Muscle of leg (tissue), 11 donors: Measurements from ENCODE around the gene ACBD6. TPM values are rescaled to one million over a fixed set of nuclear protein-coding genes. Genes with fewer than 3 reads are reported as not detected.
A peak's percentile ranks its signal among the peaks of the same experiment; 100 is the strongest.

ENCODE experiments used
- DNase-seq: peaks from one replicate; pipeline ENCODE4 v3.0.0; 2013
- H3K27ac ChIP-seq: one replicate; pipeline ENCODE4 v1.5.1; 2013; ENCODE audit warnings: mild to moderate bottlenecking, low read length, control low read depth
- H3K27me3 ChIP-seq: one replicate; pipeline ENCODE4 v1.6.1; 2013; ENCODE audit warnings: low read length; ENCODE audit not compliant: control insufficient read depth, insufficient read depth
- H3K36me3 ChIP-seq: one replicate; pipeline ENCODE4 v1.6.1; 2013; ENCODE audit warnings: low read length; ENCODE audit not compliant: control insufficient read depth, insufficient read depth
- H3K4me1 ChIP-seq: one replicate; pipeline ENCODE4 v1.6.1; 2013; ENCODE audit warnings: low read length; ENCODE audit not compliant: control insufficient read depth, insufficient read depth
- H3K4me3 ChIP-seq: one replicate; pipeline ENCODE4 v1.5.1; 2013; ENCODE audit warnings: low read length, control low read depth
- H3K9me3 ChIP-seq: replicated peaks from 2 replicates; pipeline ENCODE4 v1.6.1; 2013; ENCODE audit warnings: low read depth, low read length; ENCODE audit not compliant: control insufficient read depth
- whole genome bisulfite sequencing: methylation state at CpG from one replicate; pipeline ENCODE4 v1.1.5; 2013; ENCODE audit warnings: missing lambda C conversion rate; ENCODE audit not compliant: insufficient coverage; 5-methylcytosine and 5-hydroxymethylcytosine counted together
- polyA plus RNA-seq, 8 donors: library from polyadenylated mRNA; unstranded; fragments of 120-200 nt; gene quantifications; one replicate each; pipeline versions ENCODE4 v1.2.1 to v1.2.3, GENCODE V29; 2013; ENCODE audit warnings: inconsistent platforms in 1 of 8, low replicate concordance in 1 of 8; ENCODE audit not compliant: insufficient read length in 8 of 8, insufficient read depth in 1 of 8
- total RNA-seq: library from RNA; stranded (reverse); fragments of 120-200 nt; gene quantifications from one replicate; pipeline ENCODE4 v1.2.4, GENCODE V29; 2013

ACBD6 gene
- total and polyA plus RNA-seq, 9 donors = 43.8 to 53.6 (median 50.0) TPM

DNA sequence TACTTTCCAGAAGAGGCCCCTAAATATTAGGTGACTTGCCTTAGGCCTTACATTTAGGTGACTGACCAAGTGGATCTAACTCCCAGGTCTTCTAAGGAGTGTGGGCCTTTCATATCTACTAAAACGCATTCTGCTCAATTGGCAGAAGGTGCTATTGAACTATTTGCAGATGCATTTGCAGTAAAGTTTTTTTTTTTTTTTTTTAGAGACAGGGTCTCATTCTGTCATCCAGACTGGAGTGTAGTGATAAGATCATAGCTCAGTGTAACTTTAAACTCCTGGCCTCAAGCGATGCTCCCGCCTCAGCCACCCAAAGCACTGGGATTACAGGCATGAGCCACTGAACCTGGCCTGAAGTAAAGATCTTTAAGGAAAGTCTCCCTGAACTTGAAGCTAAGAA lies 13.0 kb upstream of the ACBD6 start:
- DNase-seq = no peak
- no peaks in the 10 kb centered on the region for H3K9me3 ChIP-seq
- WGBS = 44% methylated on average over 2 of the region's 3 CpGs
- no peaks in the 10 kb centered on the region for H3K27me3 ChIP-seq
- H3K4me1 ChIP-seq = no peaks in the 10 kb centered on the region
- no peaks in the 10 kb centered on the region for H3K36me3 ChIP-seq
- H3K27ac ChIP-seq = no peak overlapping the region
- H3K4me3 ChIP-seq = no peak overlapping the region

DNA sequence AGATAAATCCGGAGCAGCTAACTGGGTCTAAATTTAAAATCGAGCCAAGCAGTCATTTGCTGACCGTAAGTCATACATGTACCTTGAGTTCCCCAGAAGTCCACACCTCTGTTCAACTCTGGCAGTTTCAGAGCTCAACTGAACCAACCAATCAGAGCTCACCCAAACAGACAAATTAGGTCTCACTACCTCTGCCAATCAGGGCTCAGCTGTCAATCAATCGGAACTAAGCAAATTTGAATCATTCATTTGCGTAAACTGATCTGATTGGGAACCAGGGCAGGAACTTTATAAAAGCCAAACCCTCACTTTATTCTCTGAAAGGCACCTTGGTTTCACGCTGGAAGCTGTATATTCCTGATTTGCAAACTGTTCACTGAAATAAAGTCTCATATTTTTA lies 11.2 kb upstream of the ACBD6 start:
- H3K27ac ChIP-seq = no peak overlapping the region
- DNase-seq = no peak
- H3K4me1 ChIP-seq = no peaks in the 10 kb centered on the region
- no peak overlapping the region for H3K4me3 ChIP-seq
- no peaks in the 10 kb centered on the region for H3K9me3 ChIP-seq
- 76% methylated on average over 6 of the region's 6 CpGs for WGBS
- H3K27me3 ChIP-seq = no peaks in the 10 kb centered on the region
- no peaks in the 10 kb centered on the region for H3K36me3 ChIP-seq

DNA sequence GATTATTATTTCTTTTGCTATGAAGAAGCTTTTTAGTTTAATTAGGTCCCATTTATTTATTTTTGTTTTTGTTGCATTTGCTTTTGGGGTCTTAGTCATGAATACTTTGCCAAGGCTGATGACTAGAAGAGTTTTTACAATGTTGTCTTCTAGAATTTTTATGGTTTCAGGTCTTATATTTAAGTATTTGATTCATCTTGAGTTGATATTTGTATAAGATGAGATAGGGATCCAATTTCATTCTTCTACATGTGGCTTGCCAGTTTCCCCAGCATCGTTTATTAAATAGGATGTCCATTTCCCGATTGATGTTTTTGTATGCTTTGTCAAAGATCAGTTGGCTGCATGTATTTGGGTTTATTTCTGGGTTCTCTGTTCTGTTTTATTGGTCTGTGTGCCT lies 8.5 kb upstream of the ACBD6 start:
- no peak for DNase-seq
- Histone ChIP-seq H3K4me3 (no peak overlapping the region), H3K9me3 (no peaks in the 10 kb centered on the region), H3K27ac (no peak overlapping the region), H3K27me3 (no peaks in the 10 kb centered on the region), H3K36me3 (no peaks in the 10 kb centered on the region), H3K4me1 (no peaks in the 10 kb centered on the region)
- WGBS = no CpG with 5 or more reads among the region's 2 CpGs

DNA sequence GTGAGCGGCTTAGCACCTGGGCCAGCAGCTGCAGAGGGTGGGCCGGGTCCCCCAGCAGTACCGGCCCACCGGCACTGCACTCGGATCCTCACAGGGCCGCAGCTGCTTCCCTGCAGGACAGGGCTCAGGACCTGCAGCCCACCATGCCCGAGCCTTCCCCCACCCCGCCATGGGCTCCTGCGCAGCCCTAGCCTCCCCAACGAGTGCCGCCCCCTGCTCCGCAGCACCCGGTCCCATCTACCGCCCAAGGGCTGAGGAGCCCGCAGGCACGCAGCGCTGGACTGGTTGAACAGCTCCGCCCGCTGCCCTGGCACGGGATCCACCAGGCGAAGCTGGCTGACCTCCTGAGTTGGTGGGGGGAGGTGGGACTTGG lies 6.3 kb upstream of the ACBD6 start:
- WGBS = 94% methylated on average over 18 of the region's 21 CpGs
- DNase-seq = no peak
- Histone ChIP-seq H3K27me3 (no peaks in the 10 kb centered on the region), H3K36me3 (no peaks in the 10 kb centered on the region), H3K4me1 (no peaks in the 10 kb centered on the region), H3K9me3 (no peaks in the 10 kb centered on the region), H3K4me3 (no peak overlapping the region), H3K27ac (no peak overlapping the region)

DNA sequence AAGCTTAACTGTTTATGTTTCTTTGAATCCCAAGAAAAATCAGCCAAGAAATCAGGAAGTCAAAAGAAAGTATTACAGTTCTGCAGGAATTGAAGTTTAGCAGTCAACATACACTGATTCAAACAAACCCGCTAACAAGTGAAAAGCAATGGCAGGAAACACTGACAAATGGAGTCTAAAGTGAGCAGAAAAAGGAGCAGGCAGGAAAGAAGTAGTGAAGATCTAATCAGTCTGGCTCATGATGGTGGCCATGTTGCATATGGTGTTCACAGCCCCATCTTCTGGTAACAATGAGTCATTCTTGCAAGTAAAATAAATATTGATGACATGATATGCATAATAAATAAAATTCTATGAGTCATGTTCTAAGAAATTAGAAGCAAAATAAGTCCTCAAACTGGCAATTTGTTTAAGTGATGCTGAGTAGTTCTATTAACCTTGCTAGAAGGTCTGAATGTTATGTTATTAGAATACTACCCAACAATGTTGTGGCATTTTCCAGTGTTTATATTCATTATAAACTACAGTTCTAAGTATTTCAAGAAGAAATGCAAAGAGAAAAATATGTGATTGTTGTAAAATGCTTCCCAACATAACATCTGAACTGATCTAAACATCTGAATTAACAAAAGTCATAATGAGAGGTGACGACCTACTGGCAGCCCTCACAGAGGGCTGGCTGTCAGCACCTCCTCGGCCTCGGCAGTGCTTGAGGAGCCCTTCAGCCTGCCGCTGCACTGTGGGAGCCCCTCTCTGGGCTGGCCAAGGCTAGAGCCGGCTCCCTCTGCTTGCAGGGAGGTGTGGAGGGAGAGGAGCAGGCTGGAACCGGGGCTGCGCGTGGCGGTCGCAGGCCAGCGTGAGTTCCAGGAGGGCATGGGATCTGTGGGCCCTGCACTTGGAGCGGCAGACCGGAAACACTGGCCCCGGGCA lies 5.7 kb upstream of the ACBD6 start:
- H3K4me1 ChIP-seq = peaks cover 4% of the 10 kb centered on the region
- no peaks in the 10 kb centered on the region for H3K9me3 ChIP-seq
- H3K4me3 ChIP-seq = no peak overlapping the region
- no peaks in the 10 kb centered on the region for H3K27me3 ChIP-seq
- no peak overlapping the region for H3K27ac ChIP-seq
- WGBS = 93% methylated on average over 14 of the region's 15 CpGs
- no peak for DNase-seq
- no peaks in the 10 kb centered on the region for H3K36me3 ChIP-seq

DNA sequence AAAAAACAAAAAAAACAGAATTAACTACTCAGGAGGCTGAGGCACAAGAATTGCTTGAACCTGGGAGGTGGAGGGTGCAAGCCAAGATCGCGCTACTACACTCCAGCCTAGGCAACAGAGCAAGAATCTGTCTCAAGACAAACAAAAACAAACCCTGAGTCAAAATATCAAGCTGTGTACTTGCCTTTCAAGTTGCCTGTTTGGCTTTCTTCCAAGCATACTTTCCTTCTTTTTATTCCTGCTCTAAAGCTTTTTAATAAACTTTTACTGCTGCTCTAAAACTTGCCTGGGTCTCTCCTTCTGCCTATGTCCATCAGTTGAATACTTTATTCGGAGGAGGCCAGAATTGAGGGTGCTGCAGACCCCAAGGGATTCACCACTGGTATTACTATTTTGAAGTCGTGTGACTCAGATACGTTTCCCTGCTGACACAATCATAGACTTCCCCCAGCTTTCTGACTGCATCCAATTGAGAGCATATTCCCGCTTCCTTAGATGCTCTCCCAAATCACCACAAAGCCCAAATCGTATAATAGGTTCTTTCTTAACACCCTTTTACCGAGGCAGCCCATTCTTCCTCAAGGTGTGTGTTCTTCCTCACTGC lies 3.5 kb upstream of the ACBD6 start:
- DNase-seq = no peak
- WGBS = 63% methylated on average over 3 of the region's 8 CpGs
- Histone ChIP-seq H3K9me3 (no peaks in the 10 kb centered on the region), H3K36me3 (no peaks in the 10 kb centered on the region), H3K4me3 (no peak overlapping the region), H3K27ac (no peak overlapping the region), H3K4me1 (peaks cover 9% of the 10 kb centered on the region), H3K27me3 (no peaks in the 10 kb centered on the region)

DNA sequence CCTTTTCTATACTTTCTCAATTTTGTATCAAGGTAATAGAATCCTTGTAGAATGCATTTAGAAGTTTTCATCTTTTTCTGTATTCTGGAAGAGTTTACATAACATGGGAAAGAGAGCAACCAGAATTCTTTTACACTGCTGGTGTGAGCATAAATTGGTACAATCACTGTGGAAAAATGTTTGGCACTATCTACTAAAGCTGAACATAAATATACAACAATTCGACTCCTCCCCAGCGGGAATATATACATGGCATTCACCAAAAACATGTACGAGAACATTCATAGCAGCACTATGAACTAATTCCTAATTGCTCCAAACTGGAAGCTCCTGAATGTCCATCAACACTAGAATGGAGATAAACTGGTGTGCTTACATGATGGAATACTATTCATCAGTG lies 1.8 kb upstream of the ACBD6 start:
- H3K36me3 ChIP-seq = no peaks in the 10 kb centered on the region
- no peaks in the 10 kb centered on the region for H3K9me3 ChIP-seq
- 80% methylated on average over 1 of the region's 3 CpGs for WGBS
- H3K27me3 ChIP-seq = no peaks in the 10 kb centered on the region
- no peak for DNase-seq
- H3K27ac ChIP-seq = no peak overlapping the region
- peaks cover 9% of the 10 kb centered on the region for H3K4me1 ChIP-seq
- no peak overlapping the region for H3K4me3 ChIP-seq

DNA sequence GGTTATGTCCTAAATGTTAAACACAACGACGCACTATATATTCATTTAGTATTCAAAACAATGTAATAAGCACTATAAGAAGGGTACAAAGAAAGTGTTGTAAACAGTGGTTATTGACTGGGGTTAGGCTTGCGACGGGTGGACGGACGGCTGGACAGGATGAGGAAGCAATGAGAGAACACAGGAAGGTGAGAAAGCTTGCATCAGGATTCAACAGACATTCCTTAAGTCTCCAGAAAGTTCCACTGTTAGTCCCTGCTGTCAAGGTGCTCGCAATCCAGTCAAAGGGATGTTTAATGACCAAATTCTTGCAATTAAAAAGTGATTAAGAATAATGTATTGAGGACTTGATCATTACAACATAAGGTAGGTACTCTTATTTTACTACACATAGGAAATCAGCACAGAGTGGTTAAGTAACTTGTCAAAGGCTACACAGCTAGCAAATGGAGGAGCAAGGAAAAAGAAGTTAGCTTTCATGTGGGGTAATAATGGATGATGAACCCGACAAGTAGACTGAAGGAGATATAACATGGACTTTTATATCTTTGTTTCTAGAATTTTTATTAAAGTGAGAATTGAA lies 994 bp upstream of the ACBD6 start:
- Histone ChIP-seq H3K4me3 (peak overlapping the region; percentile 97), H3K27ac (peak overlapping the region; percentile 99), H3K9me3 (no peaks in the 10 kb centered on the region), H3K4me1 (peaks cover 9% of the 10 kb centered on the region), H3K27me3 (no peaks in the 10 kb centered on the region), H3K36me3 (no peaks in the 10 kb centered on the region)
- WGBS = no CpG with 5 or more reads among the region's 8 CpGs
- no peak for DNase-seq

DNA sequence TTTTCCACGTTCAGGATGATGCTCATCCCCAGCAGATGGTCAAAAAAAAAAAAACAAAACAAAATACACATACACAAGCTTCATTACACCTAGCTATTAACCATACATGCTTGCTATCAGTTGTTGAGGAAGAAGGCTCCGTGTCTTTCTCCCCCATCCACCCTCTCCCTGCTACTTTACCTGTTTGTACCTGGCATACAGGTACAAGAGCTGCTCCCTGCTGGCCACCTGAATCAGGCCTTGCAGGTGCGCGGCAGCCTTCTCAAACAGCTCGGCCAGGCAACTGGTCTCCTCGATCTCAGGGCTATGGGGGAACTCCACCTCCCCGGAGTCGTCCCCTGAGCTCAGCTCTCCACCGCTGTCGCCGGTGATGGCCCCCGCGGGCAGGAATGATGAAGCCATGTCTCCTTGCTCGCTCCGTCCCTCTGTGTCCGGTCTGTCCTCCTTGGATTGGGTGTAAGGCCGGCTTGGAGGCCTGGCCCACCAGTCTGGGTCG lies 464 bp downstream of the ACBD6 start:
- H3K27ac ChIP-seq = peak overlapping the region; percentile 99
- WGBS = 0% methylated on average over 17 of the region's 18 CpGs

DNA sequence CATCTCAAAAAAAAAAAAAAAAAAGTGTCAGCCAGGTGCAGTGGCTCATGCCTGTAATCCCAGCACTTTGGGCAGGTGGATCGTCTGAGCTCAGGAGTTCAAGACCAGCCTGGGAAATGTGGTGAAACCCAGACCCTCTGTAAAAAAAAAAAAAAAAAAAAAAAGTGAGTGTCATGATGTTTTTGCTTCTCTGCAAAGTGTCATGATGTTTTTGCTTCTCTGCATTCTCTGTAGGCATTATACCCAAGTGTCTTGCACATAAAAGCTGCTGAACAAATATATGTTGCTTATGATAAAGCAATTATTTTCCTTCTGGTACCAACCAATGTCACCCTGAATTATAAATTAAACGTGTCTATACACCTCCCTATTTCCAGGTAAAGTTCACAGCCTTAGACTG lies 1.7 kb downstream of the ACBD6 start:
- no peaks in the 10 kb centered on the region for H3K9me3 ChIP-seq
- H3K36me3 ChIP-seq = no peaks in the 10 kb centered on the region
- peaks cover 9% of the 10 kb centered on the region for H3K4me1 ChIP-seq
- H3K27ac ChIP-seq = no peak overlapping the region
- no peaks in the 10 kb centered on the region for H3K27me3 ChIP-seq
- DNase-seq = no peak
- 40% methylated on average over 1 of the region's 2 CpGs for WGBS
- H3K4me3 ChIP-seq = no peak overlapping the region

More for the DNA sequence above, 464 bp downstream of the ACBD6 start:
- no peak for DNase-seq
- H3K4me3 ChIP-seq = peak overlapping the region; percentile 97
- no peaks in the 10 kb centered on the region for H3K9me3 ChIP-seq
- H3K4me1 ChIP-seq = peaks cover 9% of the 10 kb centered on the region
- H3K27me3 ChIP-seq = no peaks in the 10 kb centered on the region
- H3K36me3 ChIP-seq = no peaks in the 10 kb centered on the region
